Liver (tissue), 3 donors: ENCODE measurements around the gene GLUD1.
"Not testable (repeated sequence)": the region's sequence is repeated elsewhere in the genome, so short reads cannot be mapped to it uniquely, and the experiment has no call there.

Experiments
- EGR1 ChIP-seq, 2 donors: IDR thresholded peaks; 2 replicates each; pipeline ENCODE4 v1.6.1; 2016 to 2018; ENCODE audit warnings: antibody characterized with exemption in 2 of 2, low read depth in 2 of 2
- FOXA1 ChIP-seq: IDR thresholded peaks from 2 replicates; pipeline ENCODE4 v1.6.1; 2016; ENCODE audit warnings: antibody characterized with exemption
- HNF4A ChIP-seq, 2 donors: conservative IDR thresholded peaks; 2 replicates each; pipeline ENCODE4 v1.6.1; 2016; ENCODE audit warnings: antibody characterized with exemption in 2 of 2, mild to moderate bottlenecking in 2 of 2
- HNF4G ChIP-seq: IDR thresholded peaks from 2 replicates; pipeline ENCODE4 v1.6.1; 2016; ENCODE audit warnings: antibody characterized with exemption
- NR2F2 ChIP-seq: IDR thresholded peaks from 2 replicates; pipeline ENCODE4 v1.6.1; 2016; ENCODE audit warnings: antibody characterized with exemption
- RAD21 ChIP-seq, 2 donors: IDR thresholded peaks; 2 replicates each; pipeline ENCODE4 v1.6.1; 2016; ENCODE audit warnings: antibody characterized with exemption in 2 of 2, mild to moderate bottlenecking in 2 of 2
- SP1 ChIP-seq: IDR thresholded peaks from 2 replicates; pipeline ENCODE4 v1.6.1; 2018; ENCODE audit warnings: antibody characterized with exemption, mild to moderate bottlenecking
- TAF1 ChIP-seq: conservative IDR thresholded peaks from 2 replicates; pipeline ENCODE4 v1.6.1; 2016; ENCODE audit warnings: antibody characterized with exemption, mild to moderate bottlenecking
- YY1 ChIP-seq: IDR thresholded peaks from 2 replicates; pipeline ENCODE4 v1.6.1; 2016; ENCODE audit warnings: antibody characterized with exemption, mild to moderate bottlenecking
- TF ChIP-seq, protein P1 (sequence below): fragments of 150-350 bp; IDR thresholded peaks from 2 replicates; pipeline ENCODE4 v1.5.1; 2017; ENCODE audit warnings: improper control_type of control experiment, low read depth, low read length; ENCODE audit not compliant: missing input control
- TF ChIP-seq, protein P2 (sequence below): IDR thresholded peaks from 2 replicates; pipeline ENCODE4 v1.6.1; 2016; ENCODE audit warnings: antibody characterized with exemption
- TF ChIP-seq, protein P3 (sequence below): IDR thresholded peaks from 2 replicates; pipeline ENCODE4 v1.6.1; 2016; ENCODE audit warnings: antibody characterized with exemption
- TF ChIP-seq, protein P4 (sequence below): IDR thresholded peaks from 2 replicates; pipeline ENCODE4 v1.6.1; 2016; ENCODE audit warnings: antibody characterized with exemption, mild to moderate bottlenecking
- TF ChIP-seq, protein P5 (sequence below): IDR thresholded peaks from 2 replicates; pipeline ENCODE4 v1.6.1; 2016; ENCODE audit warnings: antibody characterized with exemption
- donor health status: healthy.
- donor health status: healthy.

DNA sequence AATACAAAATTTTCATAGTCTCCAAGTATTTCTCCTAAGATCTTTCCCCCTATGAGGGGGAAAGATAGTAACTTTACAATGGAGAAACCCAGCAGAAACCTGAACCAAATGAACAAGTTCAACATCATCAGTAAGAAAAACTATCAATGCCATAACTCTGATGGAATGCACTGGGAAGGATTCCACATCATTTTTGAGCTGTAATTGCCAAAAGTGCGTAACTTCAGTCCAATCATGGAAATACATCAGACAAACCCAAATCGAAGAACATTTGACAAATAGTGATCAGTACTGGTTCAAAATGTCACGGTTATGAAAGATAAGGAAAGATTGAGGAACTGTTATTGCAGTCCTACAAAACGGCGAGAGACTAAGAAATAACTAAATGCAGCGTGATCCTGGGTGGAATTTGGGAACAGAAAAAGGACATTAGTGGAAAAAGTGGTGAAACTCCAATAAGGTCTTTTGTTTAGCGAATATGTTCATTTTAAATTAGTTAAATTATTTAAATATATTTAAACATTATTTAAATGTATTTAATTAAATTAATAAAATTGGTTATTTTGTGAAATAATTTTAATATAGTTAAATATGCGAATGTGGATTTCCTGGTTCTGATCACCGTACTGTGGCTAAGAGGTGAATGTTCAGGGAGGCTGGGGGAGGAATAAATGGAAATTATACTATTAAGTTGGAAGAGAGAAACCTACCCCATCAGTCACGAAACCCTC is 79.5 kb downstream of the GLUD1 start:
- TF ChIP-seq, protein P1, sequence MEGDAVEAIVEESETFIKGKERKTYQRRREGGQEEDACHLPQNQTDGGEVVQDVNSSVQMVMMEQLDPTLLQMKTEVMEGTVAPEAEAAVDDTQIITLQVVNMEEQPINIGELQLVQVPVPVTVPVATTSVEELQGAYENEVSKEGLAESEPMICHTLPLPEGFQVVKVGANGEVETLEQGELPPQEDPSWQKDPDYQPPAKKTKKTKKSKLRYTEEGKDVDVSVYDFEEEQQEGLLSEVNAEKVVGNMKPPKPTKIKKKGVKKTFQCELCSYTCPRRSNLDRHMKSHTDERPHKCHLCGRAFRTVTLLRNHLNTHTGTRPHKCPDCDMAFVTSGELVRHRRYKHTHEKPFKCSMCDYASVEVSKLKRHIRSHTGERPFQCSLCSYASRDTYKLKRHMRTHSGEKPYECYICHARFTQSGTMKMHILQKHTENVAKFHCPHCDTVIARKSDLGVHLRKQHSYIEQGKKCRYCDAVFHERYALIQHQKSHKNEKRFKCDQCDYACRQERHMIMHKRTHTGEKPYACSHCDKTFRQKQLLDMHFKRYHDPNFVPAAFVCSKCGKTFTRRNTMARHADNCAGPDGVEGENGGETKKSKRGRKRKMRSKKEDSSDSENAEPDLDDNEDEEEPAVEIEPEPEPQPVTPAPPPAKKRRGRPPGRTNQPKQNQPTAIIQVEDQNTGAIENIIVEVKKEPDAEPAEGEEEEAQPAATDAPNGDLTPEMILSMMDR = not testable (repeated sequence)
- not testable (repeated sequence) for TF ChIP-seq NR2F2; YY1; SP1; HNF4G; TAF1; FOXA1; HNF4A (conservative IDR thresholded peaks at IDR 0.05); RAD21 (IDR thresholded peaks at IDR 0.05); EGR1 (IDR thresholded peaks at IDR 0.05; ENCODE audit: low read depth in 2 of 2)
- TF ChIP-seq, protein P2, sequence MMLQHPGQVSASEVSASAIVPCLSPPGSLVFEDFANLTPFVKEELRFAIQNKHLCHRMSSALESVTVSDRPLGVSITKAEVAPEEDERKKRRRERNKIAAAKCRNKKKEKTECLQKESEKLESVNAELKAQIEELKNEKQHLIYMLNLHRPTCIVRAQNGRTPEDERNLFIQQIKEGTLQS = not testable (repeated sequence)
- TF ChIP-seq, protein P3, sequence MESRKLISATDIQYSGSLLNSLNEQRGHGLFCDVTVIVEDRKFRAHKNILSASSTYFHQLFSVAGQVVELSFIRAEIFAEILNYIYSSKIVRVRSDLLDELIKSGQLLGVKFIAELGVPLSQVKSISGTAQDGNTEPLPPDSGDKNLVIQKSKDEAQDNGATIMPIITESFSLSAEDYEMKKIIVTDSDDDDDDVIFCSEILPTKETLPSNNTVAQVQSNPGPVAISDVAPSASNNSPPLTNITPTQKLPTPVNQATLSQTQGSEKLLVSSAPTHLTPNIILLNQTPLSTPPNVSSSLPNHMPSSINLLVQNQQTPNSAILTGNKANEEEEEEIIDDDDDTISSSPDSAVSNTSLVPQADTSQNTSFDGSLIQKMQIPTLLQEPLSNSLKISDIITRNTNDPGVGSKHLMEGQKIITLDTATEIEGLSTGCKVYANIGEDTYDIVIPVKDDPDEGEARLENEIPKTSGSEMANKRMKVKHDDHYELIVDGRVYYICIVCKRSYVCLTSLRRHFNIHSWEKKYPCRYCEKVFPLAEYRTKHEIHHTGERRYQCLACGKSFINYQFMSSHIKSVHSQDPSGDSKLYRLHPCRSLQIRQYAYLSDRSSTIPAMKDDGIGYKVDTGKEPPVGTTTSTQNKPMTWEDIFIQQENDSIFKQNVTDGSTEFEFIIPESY = not testable (repeated sequence)
- TF ChIP-seq, protein P4, sequence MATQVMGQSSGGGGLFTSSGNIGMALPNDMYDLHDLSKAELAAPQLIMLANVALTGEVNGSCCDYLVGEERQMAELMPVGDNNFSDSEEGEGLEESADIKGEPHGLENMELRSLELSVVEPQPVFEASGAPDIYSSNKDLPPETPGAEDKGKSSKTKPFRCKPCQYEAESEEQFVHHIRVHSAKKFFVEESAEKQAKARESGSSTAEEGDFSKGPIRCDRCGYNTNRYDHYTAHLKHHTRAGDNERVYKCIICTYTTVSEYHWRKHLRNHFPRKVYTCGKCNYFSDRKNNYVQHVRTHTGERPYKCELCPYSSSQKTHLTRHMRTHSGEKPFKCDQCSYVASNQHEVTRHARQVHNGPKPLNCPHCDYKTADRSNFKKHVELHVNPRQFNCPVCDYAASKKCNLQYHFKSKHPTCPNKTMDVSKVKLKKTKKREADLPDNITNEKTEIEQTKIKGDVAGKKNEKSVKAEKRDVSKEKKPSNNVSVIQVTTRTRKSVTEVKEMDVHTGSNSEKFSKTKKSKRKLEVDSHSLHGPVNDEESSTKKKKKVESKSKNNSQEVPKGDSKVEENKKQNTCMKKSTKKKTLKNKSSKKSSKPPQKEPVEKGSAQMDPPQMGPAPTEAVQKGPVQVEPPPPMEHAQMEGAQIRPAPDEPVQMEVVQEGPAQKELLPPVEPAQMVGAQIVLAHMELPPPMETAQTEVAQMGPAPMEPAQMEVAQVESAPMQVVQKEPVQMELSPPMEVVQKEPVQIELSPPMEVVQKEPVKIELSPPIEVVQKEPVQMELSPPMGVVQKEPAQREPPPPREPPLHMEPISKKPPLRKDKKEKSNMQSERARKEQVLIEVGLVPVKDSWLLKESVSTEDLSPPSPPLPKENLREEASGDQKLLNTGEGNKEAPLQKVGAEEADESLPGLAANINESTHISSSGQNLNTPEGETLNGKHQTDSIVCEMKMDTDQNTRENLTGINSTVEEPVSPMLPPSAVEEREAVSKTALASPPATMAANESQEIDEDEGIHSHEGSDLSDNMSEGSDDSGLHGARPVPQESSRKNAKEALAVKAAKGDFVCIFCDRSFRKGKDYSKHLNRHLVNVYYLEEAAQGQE = not testable (repeated sequence)
- TF ChIP-seq, protein P5, sequence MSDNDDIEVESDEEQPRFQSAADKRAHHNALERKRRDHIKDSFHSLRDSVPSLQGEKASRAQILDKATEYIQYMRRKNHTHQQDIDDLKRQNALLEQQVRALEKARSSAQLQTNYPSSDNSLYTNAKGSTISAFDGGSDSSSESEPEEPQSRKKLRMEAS = not testable (repeated sequence)
